HEK293 (cell line): Measurements from ENCODE around the gene HTR1D.

Source experiments
- CTCF ChIA-PET: fragments of 350-600 bp; formaldehyde crosslinking; extraction: SDS; loops from one replicate; lab custom pipeline; 2021; ENCODE audit warnings: antibody characterized with exemption; lab: Yijun Ruan, JAX
- POLR2A ChIA-PET: fragments of 300-600 bp; formaldehyde crosslinking; extraction: SDS; loops from one replicate; lab custom pipeline; 2020; ENCODE audit warnings: antibody characterized with exemption, inconsistent platforms; lab: Yijun Ruan, JAX
- H3K27ac ChIP-seq: fragments of 200-500 bp; sonication (Bioruptor generic); 2 replicates; pipeline ENCODE4 v1.5.1; 2014; ENCODE audit warnings: low read depth, low read length, control low read depth, inconsistent platforms; ENCODE audit errors: extremely low read depth
- H3K36me3 ChIP-seq, 2 experiments: fragments of 200-500 bp in 1 of 2; sonication (Bioruptor generic) in 1 of 2; 1 replicate in 1 of 2; 2 replicates in 1 of 2; pipeline ENCODE4 v1.5.1; 2014 to 2017; ENCODE audit warnings: inconsistent platforms in 2 of 2, low read length in 2 of 2; ENCODE audit not compliant: control insufficient read depth in 2 of 2, insufficient read depth in 1 of 2
- H3K4me1 ChIP-seq: fragments of 200-500 bp; sonication (Bioruptor generic); 2 replicates; pipeline ENCODE4 v1.5.1; 2014; ENCODE audit warnings: mild to moderate bottlenecking, low read length, inconsistent platforms; ENCODE audit not compliant: control insufficient read depth, insufficient read depth
- H3K4me3 ChIP-seq: 2 replicates; pipeline ENCODE4 v1.5.1; 2011; ENCODE audit warnings: low read depth, mild to moderate bottlenecking, control low read depth, low read length, moderate library complexity
- H3K9me3 ChIP-seq: fragments of 200-500 bp; sonication (Bioruptor generic); 2 replicates; pipeline ENCODE4 v1.5.1; 2014; ENCODE audit warnings: low read depth, low read length, inconsistent platforms; ENCODE audit not compliant: control insufficient read depth, insufficient read depth
- GLI2 ChIP-seq: fragments of 450-650 bp; formaldehyde crosslinking; IDR thresholded peaks from 2 replicates; pipeline ENCODE4; 2017; ENCODE audit warnings: missing biosample characterization, missing genetic modification characterization, low read depth, borderline replicate concordance
- GLIS1 ChIP-seq: fragments of 450-650 bp; formaldehyde crosslinking; IDR thresholded peaks from 2 replicates; pipeline ENCODE4 v1.5.1; 2016; ENCODE audit warnings: missing biosample characterization, missing genetic modification characterization
- KLF9 ChIP-seq: fragments of 450-650 bp; formaldehyde crosslinking; IDR thresholded peaks from 2 replicates; pipeline ENCODE4 v1.5.1; 2016; ENCODE audit warnings: missing biosample characterization, missing genetic modification characterization, low read depth
- PATZ1 ChIP-seq: fragments of 450-650 bp; formaldehyde crosslinking; IDR thresholded peaks from 2 replicates; pipeline ENCODE4 v1.5.1; 2016; ENCODE audit warnings: missing biosample characterization, missing genetic modification characterization
- TRIM28 ChIP-seq: IDR thresholded peaks from 2 replicates; pipeline ENCODE4 v1.6.1; 2011; ENCODE audit warnings: low read length, control low read depth, borderline replicate concordance
- ZBTB7A ChIP-seq: fragments of 450-650 bp; formaldehyde crosslinking; IDR thresholded peaks from 2 replicates; pipeline ENCODE4 v1.5.1; 2016; ENCODE audit warnings: low read depth, missing biosample characterization, missing genetic modification characterization
- ZFHX2 ChIP-seq: fragments of 450-650 bp; formaldehyde crosslinking; conservative IDR thresholded peaks from 2 replicates; pipeline ENCODE4 v1.5.1; 2016; ENCODE audit warnings: missing biosample characterization, missing genetic modification characterization
- ZNF2 ChIP-seq: fragments of 450-650 bp; formaldehyde crosslinking; IDR thresholded peaks from 2 replicates; pipeline ENCODE4 v1.5.1; 2016; ENCODE audit warnings: missing biosample characterization, missing genetic modification characterization
- ZNF292 ChIP-seq: fragments of 450-650 bp; formaldehyde crosslinking; IDR thresholded peaks from 2 replicates; pipeline ENCODE4 v1.5.1; 2016; ENCODE audit warnings: low read depth, missing biosample characterization, missing genetic modification characterization, borderline replicate concordance
- ZNF302 ChIP-seq: fragments of 450-650 bp; formaldehyde crosslinking; IDR thresholded peaks from 2 replicates; pipeline ENCODE4 v1.5.1; 2016; ENCODE audit warnings: missing biosample characterization, missing genetic modification characterization, low read depth
- ZNF341 ChIP-seq: fragments of 450-650 bp; formaldehyde crosslinking; IDR thresholded peaks from 2 replicates; pipeline ENCODE4; 2016; ENCODE audit warnings: low read depth, missing biosample characterization, missing genetic modification characterization
- ZNF394 ChIP-seq: fragments of 450-650 bp; formaldehyde crosslinking; IDR thresholded peaks from 2 replicates; pipeline ENCODE4 v1.5.1; 2016; ENCODE audit warnings: missing biosample characterization, missing genetic modification characterization, mild to moderate bottlenecking, moderate library complexity, borderline replicate concordance
- ZNF404 ChIP-seq: fragments of 450-650 bp; formaldehyde crosslinking; IDR thresholded peaks from 2 replicates; pipeline ENCODE4 v1.5.1; 2017; ENCODE audit warnings: missing biosample characterization, missing genetic modification characterization
- ZNF416 ChIP-seq: fragments of 450-650 bp; formaldehyde crosslinking; IDR thresholded peaks from 2 replicates; pipeline ENCODE4 v1.5.1; 2016; ENCODE audit warnings: missing biosample characterization, missing genetic modification characterization
- ZNF510 ChIP-seq: fragments of 450-650 bp; formaldehyde crosslinking; IDR thresholded peaks from 2 replicates; pipeline ENCODE4 v1.5.1; 2018; ENCODE audit warnings: mild to moderate bottlenecking, missing genetic modification characterization, missing biosample characterization; ENCODE audit not compliant: insufficient replicate concordance
- ZNF596 ChIP-seq: fragments of 450-650 bp; IDR thresholded peaks from 2 replicates; pipeline ENCODE4 v1.5.0; 2018; ENCODE audit warnings: missing biosample characterization, mild to moderate bottlenecking, missing genetic modification characterization, moderate library complexity
- ZNF776 ChIP-seq: fragments of 450-650 bp; formaldehyde crosslinking; IDR thresholded peaks from 2 replicates; pipeline ENCODE4 v1.5.0; 2017; ENCODE audit warnings: missing biosample characterization, missing genetic modification characterization, borderline replicate concordance
- ZNF777 ChIP-seq: fragments of 450-650 bp; formaldehyde crosslinking; IDR thresholded peaks from 2 replicates; pipeline ENCODE4 v1.5.1; 2017; ENCODE audit warnings: missing biosample characterization, missing genetic modification characterization, borderline replicate concordance
- ZNF791 ChIP-seq: fragments of 450-650 bp; formaldehyde crosslinking; IDR thresholded peaks from 2 replicates; pipeline ENCODE4 v1.5.1; 2016; ENCODE audit warnings: missing biosample characterization, missing genetic modification characterization
- TF ChIP-seq, protein P1 (sequence below): fragments of 450-650 bp; formaldehyde crosslinking; IDR thresholded peaks from 2 replicates; pipeline ENCODE4 v1.5.1; 2016; ENCODE audit warnings: missing biosample characterization, missing genetic modification characterization
- TF ChIP-seq, protein P2 (sequence below): fragments of 450-650 bp; formaldehyde crosslinking; IDR thresholded peaks from 2 replicates; pipeline ENCODE4 v1.5.1; 2016; ENCODE audit warnings: missing biosample characterization, missing genetic modification characterization

HTR1D gene

DNA sequence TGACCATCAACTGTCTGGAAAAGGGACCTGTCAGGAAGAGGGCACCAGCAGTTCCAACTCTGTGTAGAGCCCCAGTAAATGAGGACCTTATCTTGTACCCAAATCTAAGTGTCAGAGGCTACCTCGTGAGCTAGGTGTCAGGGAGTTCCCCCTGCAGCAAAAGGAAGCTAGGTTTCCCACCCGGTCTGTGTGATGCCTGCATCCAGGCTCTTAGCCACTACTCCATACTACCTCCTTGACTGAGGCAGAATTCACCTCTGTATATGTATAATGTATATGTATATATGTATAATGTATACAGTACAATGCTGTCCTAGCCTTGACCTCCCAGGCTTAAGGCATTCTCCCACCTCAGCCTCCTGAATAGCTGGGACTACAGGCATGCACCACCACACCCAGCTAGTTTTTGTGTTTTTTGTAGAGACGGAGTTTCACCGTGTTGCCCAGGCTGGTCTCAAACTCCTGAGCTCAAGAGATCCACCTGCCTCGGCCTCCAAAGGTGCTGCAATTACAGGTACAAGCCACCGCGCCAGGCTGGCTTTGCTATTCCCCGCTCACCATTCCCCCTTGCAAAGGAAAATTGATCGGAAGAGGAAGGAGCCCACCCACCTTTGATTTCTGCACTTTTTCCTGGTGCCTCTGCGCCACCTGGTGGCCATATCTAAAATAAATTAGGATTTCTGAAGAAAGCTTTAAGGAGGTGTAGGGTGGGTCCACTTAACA, 32.9 kb downstream of the HTR1D start (continued):
- TF ChIP-seq ZNF292 (tag by site-specific recombination): no peak
- TF ChIP-seq ZNF404 (tag by site-specific recombination): no peak
- peak; percentile 77 for TF ChIP-seq ZNF2 (tag by site-specific recombination)
- TF ChIP-seq ZBTB7A: no peak
- TF ChIP-seq ZNF416: no peak
- TF ChIP-seq ZFHX2 (tag by site-specific recombination): peak; percentile 39
- TF ChIP-seq, protein P1, sequence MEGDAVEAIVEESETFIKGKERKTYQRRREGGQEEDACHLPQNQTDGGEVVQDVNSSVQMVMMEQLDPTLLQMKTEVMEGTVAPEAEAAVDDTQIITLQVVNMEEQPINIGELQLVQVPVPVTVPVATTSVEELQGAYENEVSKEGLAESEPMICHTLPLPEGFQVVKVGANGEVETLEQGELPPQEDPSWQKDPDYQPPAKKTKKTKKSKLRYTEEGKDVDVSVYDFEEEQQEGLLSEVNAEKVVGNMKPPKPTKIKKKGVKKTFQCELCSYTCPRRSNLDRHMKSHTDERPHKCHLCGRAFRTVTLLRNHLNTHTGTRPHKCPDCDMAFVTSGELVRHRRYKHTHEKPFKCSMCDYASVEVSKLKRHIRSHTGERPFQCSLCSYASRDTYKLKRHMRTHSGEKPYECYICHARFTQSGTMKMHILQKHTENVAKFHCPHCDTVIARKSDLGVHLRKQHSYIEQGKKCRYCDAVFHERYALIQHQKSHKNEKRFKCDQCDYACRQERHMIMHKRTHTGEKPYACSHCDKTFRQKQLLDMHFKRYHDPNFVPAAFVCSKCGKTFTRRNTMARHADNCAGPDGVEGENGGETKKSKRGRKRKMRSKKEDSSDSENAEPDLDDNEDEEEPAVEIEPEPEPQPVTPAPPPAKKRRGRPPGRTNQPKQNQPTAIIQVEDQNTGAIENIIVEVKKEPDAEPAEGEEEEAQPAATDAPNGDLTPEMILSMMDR (tag by site-specific recombination): peak; percentile 53; the same call in 1 of the 2 replicates
- peak; percentile 6; the same call in 1 of the 2 replicates for TF ChIP-seq GLIS1
- TF ChIP-seq KLF9 (tag by site-specific recombination): 0 out of 2 replicates have a peak, but pooled peaks have one; percentile 34
- TF ChIP-seq ZNF596 (tag by site-specific recombination): no peak
- TF ChIP-seq, all 188 proteins: peak for 14

DNA sequence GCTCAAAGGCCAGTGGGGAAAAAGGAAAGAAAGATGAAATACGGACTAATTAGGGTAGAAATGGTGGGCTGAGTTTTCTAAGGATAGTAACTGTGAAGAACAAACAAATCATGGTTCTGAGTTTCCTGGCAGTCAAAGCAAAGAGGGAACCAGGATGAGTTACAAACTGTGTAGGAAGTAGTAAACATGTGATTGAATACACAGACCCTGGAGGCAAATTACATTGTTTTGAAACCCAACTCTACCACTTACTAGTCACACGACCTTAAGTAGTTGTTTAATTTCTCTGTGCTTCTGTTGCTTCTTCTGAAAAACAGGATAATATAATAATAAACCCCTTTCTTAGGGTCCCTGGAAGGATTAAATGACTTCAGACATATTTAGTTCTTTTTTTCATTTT, 37.4 kb downstream of the HTR1D start:
- ChIA-PET CTCF (interaction anchor here (0.6 to 11.1 kb wide), 6 partner anchors 8 to 371 kb away, joined by 3 to 333 read pairs (median 3); no protein-coding TSS in a partner anchor), POLR2A (interaction anchor here (3.0 kb wide), 1 partner anchor 11 kb away, joined by 15 read pairs; the partner anchor contains the start of gene LUZP1)
- H3K9me3 ChIP-seq: no peaks in the 10 kb centered on the region
- H3K36me3 ChIP-seq: no peaks in the 10 kb centered on the region
- TF ChIP-seq, protein P2, sequence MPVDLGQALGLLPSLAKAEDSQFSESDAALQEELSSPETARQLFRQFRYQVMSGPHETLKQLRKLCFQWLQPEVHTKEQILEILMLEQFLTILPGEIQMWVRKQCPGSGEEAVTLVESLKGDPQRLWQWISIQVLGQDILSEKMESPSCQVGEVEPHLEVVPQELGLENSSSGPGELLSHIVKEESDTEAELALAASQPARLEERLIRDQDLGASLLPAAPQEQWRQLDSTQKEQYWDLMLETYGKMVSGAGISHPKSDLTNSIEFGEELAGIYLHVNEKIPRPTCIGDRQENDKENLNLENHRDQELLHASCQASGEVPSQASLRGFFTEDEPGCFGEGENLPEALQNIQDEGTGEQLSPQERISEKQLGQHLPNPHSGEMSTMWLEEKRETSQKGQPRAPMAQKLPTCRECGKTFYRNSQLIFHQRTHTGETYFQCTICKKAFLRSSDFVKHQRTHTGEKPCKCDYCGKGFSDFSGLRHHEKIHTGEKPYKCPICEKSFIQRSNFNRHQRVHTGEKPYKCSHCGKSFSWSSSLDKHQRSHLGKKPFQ (tag by site-specific recombination): no peak
- TF ChIP-seq ZNF302 (tag by site-specific recombination) (no peak), ZNF791 (tag by site-specific recombination) (no peak), ZNF510 (tag by site-specific recombination) (no peak), GLI2 (no peak)
- no peak overlapping the region for H3K4me3 ChIP-seq
- H3K27ac ChIP-seq: no peak overlapping the region
- no peaks in the 10 kb centered on the region for H3K4me1 ChIP-seq

- Histone ChIP-seq H3K4me1 (no peaks in the 10 kb centered on the region), H3K4me3 (no peak overlapping the region), H3K36me3 (no peaks in the 10 kb centered on the region), H3K9me3 (no peaks in the 10 kb centered on the region), H3K27ac (no peak overlapping the region)
- ChIA-PET POLR2A (interaction anchor here (0.6 to 3.0 kb wide), 3 partner anchors 11 to 80 kb away, joined by 3 to 15 read pairs (median 4); partner anchors contain the start of gene LUZP1), CTCF (interaction anchor here (0.6 to 3.4 kb wide), 10 partner anchors 9 to 109 kb away, joined by 3 to 45 read pairs (median 4); partner anchors contain the start of gene HTR1D)
- TF ChIP-seq ZNF341 (tag by site-specific recombination) (peak; percentile 55), ZNF776 (tag by site-specific recombination) (no peak), ZNF394 (tag by site-specific recombination) (no peak), ZNF777 (tag by site-specific recombination) (no peak), PATZ1 (tag by site-specific recombination) (no peak), TRIM28 (0 out of 2 replicates have a peak, but pooled peaks have one; percentile 48)
Observed at GRCh38 chr1:23178950-23179349, 38.4 kb downstream of the HTR1D start.
